ENCODE results near the gene LRRC9.
"Not testable (repeated sequence)": the region's sequence is repeated elsewhere in the genome, so short reads cannot be mapped to it uniquely, and the experiment has no call there.

The LRRC9 gene

DNA sequence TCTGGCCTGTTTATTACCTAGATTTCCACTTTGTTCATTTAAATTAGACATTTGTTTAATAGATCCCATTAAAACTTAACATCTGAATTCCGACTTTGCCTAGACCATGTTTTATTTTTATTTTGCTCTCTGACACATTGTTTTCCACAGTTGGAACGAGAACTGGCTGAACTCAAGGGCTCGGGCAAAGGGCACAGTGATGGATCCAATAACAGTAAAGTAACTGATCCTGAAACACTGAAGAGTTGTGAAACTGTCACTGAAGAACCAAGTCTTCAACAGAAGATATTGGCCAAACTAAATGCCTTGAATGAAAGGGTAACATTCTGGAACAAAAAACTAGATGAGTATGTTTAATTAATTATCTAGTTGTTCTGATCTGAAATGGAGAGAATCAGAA, 39.7 kb downstream of the LRRC9 start:
- DNase-seq = no peak

DNA sequence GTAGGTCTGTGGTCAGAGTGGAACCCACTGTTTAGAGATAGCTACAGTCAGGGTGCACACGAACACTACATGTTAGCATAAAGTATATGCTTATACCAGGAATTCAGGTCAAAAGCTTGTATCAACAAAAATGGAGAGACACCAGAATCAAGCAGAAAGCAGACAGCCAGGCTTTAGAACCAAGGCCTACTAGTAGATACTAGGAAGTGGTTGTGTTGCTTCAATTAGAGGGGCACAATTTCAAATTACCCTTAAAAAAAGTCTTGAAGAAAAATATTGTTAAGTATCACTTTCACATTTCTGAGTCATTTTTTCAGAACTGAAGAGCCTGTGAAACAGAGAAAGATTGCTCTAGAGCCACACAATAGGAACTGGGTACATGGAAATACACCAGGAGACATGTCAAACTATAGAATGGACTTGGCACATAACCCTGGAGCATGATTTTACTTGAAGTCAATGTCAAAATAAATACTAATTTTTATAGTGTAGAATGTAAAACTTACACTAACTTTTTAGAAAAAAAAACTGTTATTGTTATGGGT, 41.6 kb downstream of the LRRC9 start:
- no peak for DNase-seq

DNA sequence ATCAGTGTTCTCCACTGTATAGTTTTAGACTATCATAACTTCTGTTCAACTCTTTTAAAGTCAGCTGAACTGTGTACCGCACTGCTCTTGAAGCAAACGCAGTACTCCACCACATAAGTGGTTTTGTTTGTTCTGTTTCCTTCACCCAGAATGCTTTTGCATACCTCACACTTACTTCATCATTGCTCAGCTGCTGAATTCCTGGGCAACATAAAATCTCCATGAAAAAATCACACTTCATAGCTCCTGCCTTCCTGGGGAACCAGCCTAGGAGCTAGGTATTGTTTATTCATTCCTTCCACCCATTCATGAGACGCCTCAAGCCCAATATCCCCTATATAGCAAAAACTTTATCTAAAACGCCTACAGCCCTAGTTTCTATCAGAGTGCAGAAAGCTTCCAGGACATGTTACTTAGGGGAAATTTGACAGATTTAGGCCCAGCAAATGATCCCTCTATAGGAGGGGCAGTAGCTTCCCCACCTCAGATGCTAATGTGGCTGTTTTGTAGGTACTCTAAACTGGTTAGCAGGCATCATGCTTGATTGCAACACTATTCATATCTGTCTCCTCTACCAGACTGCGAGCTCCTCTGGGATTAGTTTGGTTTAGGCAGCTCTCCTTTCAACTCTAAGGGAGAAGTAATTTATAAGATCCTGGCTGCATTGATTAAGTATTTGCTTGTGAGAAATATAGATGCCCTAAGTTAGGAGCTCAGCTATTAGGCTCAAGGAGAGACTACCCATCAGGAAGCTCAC, 44.5 kb downstream of the LRRC9 start:
- no peak for DNase-seq

- no peak for DNase-seq
Measured at GRCh38 chr14:59969319-59969718, 49.4 kb downstream of the LRRC9 start.

DNA sequence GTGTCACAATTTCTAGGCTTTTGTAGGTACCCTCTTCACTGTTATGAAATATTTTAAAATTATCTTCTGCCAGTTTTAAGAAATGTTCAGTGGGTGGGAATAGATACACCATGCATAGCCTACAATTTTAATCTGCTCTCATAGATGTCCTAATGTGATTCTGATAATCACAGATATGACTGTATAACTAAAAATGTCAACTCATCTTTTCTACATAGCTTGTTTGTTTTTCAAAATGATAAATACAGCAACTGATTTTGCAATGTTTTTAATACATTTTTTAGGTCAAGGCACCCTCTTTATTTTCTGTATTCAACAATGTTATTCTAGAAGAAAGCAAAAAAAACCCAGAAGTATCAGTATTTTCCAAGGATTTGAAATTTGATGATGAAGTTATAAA, 61.6 kb downstream of the LRRC9 start:
- DNase-seq = no peak

- DNase-seq = no peak
Measured at GRCh38 chr14:59983048-59983447, 63.1 kb downstream of the LRRC9 start.

DNA sequence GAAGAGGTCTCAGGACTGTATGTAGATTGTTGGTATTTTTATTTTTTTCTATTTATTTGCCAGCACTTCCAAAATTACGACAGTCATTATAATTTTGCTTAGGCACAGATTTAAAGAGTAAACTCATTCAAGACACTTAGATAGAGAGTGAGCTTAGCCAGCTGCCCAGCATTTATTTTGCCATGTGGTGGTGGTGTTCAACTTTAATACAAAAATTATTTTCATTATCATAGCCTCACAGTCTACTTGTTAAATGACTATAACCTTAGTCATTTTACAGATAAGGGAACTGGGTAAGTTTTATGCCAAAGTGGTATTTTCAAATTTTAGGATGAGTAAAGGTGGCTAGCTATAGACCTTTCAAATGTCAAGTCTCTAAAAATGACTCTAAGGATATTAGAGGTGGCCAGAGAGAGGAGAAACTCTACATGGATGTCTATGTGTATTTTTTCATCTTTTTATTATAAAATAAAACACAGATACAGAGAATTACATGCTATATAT, 66.7 kb downstream of the LRRC9 start:
- DNase-seq = no peak

GRCh38 chr14:59997449-59997848, 77.5 kb downstream of the LRRC9 start:
- DNase-seq = no peak

- no peak for DNase-seq
Measured at GRCh38 chr14:59997966-59998365, 78.0 kb downstream of the LRRC9 start.

GRCh38 chr14:59998564-59998963, 78.6 kb downstream of the LRRC9 start:
- DNase-seq = no peak

GRCh38 chr14:60002819-60003492, 83.0 kb downstream of the LRRC9 start:
- no peak for DNase-seq

GRCh38 chr14:60003991-60004390, 84.0 kb downstream of the LRRC9 start:
- DNase-seq = no peak

- no peak for DNase-seq
Measured at GRCh38 chr14:60008042-60008441, 88.1 kb downstream of the LRRC9 start.

DNA sequence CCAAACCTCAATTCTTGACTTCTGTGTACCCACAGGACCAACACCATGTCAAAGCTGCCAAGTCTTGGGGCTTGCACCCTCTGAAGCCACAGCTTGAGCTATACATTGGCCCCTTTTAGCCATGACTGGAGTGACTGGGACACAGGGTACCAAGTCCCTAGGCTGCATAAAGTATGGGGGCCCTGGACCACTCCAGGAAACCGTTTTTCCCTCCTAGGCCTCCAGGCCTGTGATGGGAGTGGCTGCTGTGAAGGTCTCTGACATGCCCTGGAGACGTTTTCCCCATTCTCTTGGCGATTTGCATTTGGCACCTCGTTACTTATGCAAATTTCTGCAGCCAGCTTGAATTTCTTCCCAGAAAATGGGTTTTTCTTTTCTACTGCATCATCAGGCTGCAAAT, 90.3 kb downstream of the LRRC9 start:
- not testable (repeated sequence) for DNase-seq

DNA sequence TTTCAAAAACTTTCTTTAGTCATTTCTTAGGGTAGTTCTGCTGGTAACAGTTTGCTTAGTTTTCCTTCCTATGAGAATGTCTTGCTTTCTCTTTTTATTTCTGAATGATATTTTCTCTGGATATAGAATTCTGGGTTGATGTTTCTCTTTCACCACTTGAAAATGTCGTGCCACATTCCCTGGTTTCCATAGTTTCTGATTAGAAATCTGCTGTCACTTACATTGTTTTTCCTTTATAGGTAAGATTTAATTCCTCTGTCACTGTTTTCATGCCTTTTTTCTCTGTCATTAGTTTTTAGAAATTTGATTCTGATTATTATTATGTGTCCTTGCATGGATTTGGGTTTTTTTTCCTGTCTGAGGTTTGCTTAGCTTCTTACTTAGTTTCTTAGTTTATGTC, 94.5 kb downstream of the LRRC9 start:
- no peak for DNase-seq

DNA sequence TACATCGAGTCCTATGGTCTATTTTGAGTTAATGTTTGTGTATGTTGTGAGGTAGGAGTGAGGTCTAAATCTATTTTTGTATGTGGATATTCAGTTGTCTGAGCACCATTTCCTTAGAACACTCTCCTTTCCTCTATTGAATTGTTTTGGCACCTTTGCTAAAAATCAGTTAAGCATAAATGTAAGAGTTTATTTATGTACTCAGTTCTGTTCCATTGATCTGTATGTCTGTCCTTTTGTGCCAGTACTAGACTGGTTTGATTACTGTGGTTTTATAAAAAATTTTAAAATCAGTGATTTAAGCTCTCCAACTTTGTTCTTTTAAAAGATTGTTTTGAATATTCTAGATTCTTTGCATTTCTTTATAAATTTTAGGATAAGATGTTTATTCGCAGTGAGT, 101.7 kb downstream of the LRRC9 start:
- DNase-seq = no peak

- no peak for DNase-seq
Measured at GRCh38 chr14:60025571-60025970, 105.6 kb downstream of the LRRC9 start.

GRCh38 chr14:60035177-60035576, 115.2 kb downstream of the LRRC9 start:
- no peak for DNase-seq

GRCh38 chr14:60047976-60048375, 128.0 kb downstream of the LRRC9 start:
- not testable (repeated sequence) for DNase-seq

- DNase-seq = no peak
Measured at GRCh38 chr14:60051721-60052221, 131.8 kb downstream of the LRRC9 start.

DNA sequence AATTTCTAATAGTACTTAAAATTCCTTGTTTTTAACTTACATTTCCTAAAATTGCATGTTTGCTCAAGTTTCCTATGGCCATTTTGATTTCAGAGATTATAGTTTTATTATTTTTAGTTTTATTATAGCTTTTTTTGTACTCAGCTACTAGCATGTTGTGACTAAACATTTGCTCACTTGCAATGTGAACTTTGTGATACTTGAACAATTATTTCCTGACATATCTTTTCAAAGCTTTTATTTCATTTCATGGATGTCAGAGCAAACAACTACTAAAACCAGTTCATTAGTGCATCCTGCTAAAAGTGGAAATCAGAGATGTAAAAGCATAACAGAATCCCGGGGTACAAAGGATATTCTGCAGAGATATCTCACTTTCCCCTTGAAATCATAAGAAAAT, 138.1 kb downstream of the LRRC9 start:
- no peak for DNase-seq

DNA sequence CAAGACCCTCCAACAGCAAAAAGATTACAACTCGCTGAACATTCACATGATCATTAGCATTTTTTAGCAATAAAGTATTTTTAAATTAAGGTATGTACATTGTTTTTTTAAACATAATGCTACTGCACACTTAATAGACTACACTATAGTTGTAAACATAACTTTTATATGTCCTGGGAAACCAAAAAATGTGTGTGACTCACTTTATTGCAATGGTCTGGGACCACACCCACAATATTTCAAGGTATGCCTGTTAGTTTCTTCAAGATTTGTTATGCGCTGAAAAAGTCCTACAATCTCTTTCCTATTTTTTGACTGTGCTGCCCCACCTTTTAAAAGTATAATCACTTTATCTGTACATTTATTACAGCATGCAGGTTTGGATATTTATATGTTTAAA, 141.4 kb downstream of the LRRC9 start:
- no peak for DNase-seq

- DNase-seq = peak; percentile 55
Measured at GRCh38 chr14:60064491-60065072, 144.6 kb downstream of the LRRC9 start.

- no peak for DNase-seq
Measured at GRCh38 chr14:60067882-60068281, 147.9 kb downstream of the LRRC9 start.
